K562 (cell line): Measurements from ENCODE around the gene CPB1.

Experiments used
- CEBPG ChIP-seq, 3 experiments: fragments of 200-800 bp in 1 of 3; sonication (Bioruptor generic) in 1 of 3; sonication (generic) in 1 of 3; formaldehyde crosslinking in 1 of 3; IDR thresholded peaks in 2 of 3; conservative IDR thresholded peaks in 1 of 3; 2 replicates each; pipeline versions ENCODE4 v1.6.1 to v1.8.0; 2016 to 2022; ENCODE audit warnings: missing compliant biosample characterization in 2 of 3, missing genetic modification characterization in 2 of 3, mild to moderate bottlenecking in 1 of 3, missing genetic modification reagents in 1 of 3
- CEBPZ ChIP-seq: fragments of 150-350 bp; IDR thresholded peaks from 2 replicates; pipeline ENCODE4 v1.6.1; 2014; ENCODE audit warnings: low read depth, mild to moderate bottlenecking, low read length, borderline replicate concordance
- CTCF ChIP-seq, 3 experiments: IDR thresholded peaks in 2 of 3; conservative IDR thresholded peaks in 1 of 3; 2 replicates each; pipeline ENCODE4 v1.5.1; 2011 to 2012; ENCODE audit warnings: low read length in 3 of 3, mild to moderate bottlenecking in 3 of 3, control low read depth in 2 of 3, improper control_type of control experiment in 1 of 3, inconsistent platforms in 1 of 3, low read depth in 1 of 3, mixed read lengths in 1 of 3, moderate library complexity in 1 of 3; ENCODE audit not compliant: insufficient read depth in 2 of 3
- ELK1 ChIP-seq: sonication (generic); formaldehyde crosslinking; IDR thresholded peaks from 2 replicates; pipeline ENCODE4 v1.8.1; 2022; ENCODE audit warnings: missing genetic modification reagents
- HMG20A ChIP-seq: fragments of 450-650 bp; formaldehyde crosslinking; conservative IDR thresholded peaks from 2 replicates; pipeline ENCODE4 v1.4.0; 2020; ENCODE audit warnings: mild to moderate bottlenecking, mixed read lengths
- JUND ChIP-seq, 2 experiments: IDR thresholded peaks; 2 replicates in 1 of 2; 3 replicates in 1 of 2; pipeline ENCODE4 v1.6.1; 2011; ENCODE audit warnings: borderline replicate concordance in 2 of 2, low read depth in 2 of 2, low read length in 2 of 2, improper control_type of control experiment in 1 of 2, missing biosample characterization in 1 of 2, missing genetic modification characterization in 1 of 2, missing genetic modification reagents in 1 of 2
- NUFIP1 ChIP-seq: fragments of 450-650 bp; IDR thresholded peaks from 2 replicates; pipeline ENCODE4 v1.6.1; 2018; ENCODE audit not compliant: partially characterized antibody
- POLR2AphosphoS5 ChIP-seq: IDR thresholded peaks from 2 replicates; pipeline ENCODE4 v1.6.1; 2011; ENCODE audit warnings: mild to moderate bottlenecking, low read depth, low read length, moderate library complexity; ENCODE audit not compliant: control insufficient read depth, insufficient read depth
- TAF7 ChIP-seq: fragments of 450-650 bp; IDR thresholded peaks from 2 replicates; pipeline ENCODE4 v1.6.1; 2016; ENCODE audit warnings: missing genetic modification characterization, missing compliant biosample characterization
- USF2 ChIP-seq: sonication (generic); formaldehyde crosslinking; IDR thresholded peaks from 2 replicates; pipeline ENCODE4 v1.5.0; 2020; ENCODE audit warnings: missing genetic modification reagents
- ZBTB7A ChIP-seq: IDR thresholded peaks from 2 replicates; pipeline ENCODE4 v1.6.1; 2011; ENCODE audit warnings: low read depth, mild to moderate bottlenecking, low read length, moderate library complexity, borderline replicate concordance; ENCODE audit not compliant: control insufficient read depth
- ZNF197 ChIP-seq: fragments of 200-800 bp; sonication (Bioruptor generic); IDR thresholded peaks from 2 replicates; pipeline ENCODE4 v1.6.1; 2016; ENCODE audit warnings: low read depth, missing genetic modification characterization, missing compliant biosample characterization

GRCh38 chr3:148853076-148853475 is 25.5 kb downstream of the CPB1 start:
- TF ChIP-seq TAF7 (tag) (no peak), NUFIP1 (no peak), CEBPG (CRISPR knock-in tag; IDR thresholded peaks at IDR 0.05) (no peak), CEBPG (tag; conservative IDR thresholded peaks at IDR 0.05 in 1 of 2, IDR thresholded peaks at IDR 0.05 in 1 of 2) (no peak), HMG20A (CRISPR knock-in tag) (no peak), ZNF197 (CRISPR knock-in tag) (no peak), ZBTB7A (no peak), CTCF (IDR thresholded peaks at IDR 0.05 in 2 of 3, conservative IDR thresholded peaks at IDR 0.05 in 1 of 3; ENCODE audit: insufficient read depth in 2 of 3, low read depth in 1 of 3, low read length in 3 of 3) (no peak), POLR2AphosphoS5 (no peak), JUND (IDR thresholded peaks at IDR 0.05; ENCODE audit: borderline replicate concordance, low read depth, low read length) (no peak), JUND (tag; IDR thresholded peaks at IDR 0.05; ENCODE audit: borderline replicate concordance, low read depth, low read length) (no peak), CEBPZ (no peak), USF2 (CRISPR knock-in tag) (no peak), ELK1 (CRISPR knock-in tag) (no peak)
